ENCODE results near the gene ABCA2.

DNA sequence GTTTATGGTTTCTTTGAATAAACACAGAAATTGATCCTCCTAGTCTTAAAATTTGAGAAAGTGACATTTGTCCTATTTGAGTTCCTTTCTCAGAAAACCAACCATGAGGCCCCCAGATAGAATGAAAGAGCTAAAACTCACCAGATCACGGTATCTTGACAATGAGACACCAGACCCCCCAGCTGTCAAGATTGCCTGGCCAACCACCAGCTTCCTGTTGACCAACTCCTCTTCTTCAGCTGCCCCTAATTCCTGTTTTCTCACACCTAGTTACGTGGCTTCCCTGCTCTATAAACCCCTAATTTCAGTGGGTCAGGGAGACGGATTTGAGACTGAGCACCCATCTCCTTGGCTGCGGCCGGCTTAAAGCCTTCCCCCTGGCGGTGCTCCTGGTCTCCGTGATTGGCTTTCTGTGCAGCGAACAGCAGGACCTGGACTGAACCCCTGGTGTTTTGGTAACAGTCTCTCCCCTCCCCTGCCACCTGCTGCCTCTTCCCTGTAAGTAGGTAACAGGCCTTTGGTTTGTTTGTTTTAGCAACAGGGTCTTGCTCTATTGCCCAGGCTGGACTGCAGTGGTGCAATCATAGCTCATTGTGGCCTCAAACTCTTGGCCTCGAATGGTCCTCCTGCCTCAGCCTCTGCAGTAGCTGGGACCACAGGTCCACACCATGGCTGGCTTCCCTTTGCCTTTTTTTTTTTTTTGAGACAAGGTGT is 30.6 kb upstream of the ABCA2 start:
- TF ChIP-seq, protein P1, sequence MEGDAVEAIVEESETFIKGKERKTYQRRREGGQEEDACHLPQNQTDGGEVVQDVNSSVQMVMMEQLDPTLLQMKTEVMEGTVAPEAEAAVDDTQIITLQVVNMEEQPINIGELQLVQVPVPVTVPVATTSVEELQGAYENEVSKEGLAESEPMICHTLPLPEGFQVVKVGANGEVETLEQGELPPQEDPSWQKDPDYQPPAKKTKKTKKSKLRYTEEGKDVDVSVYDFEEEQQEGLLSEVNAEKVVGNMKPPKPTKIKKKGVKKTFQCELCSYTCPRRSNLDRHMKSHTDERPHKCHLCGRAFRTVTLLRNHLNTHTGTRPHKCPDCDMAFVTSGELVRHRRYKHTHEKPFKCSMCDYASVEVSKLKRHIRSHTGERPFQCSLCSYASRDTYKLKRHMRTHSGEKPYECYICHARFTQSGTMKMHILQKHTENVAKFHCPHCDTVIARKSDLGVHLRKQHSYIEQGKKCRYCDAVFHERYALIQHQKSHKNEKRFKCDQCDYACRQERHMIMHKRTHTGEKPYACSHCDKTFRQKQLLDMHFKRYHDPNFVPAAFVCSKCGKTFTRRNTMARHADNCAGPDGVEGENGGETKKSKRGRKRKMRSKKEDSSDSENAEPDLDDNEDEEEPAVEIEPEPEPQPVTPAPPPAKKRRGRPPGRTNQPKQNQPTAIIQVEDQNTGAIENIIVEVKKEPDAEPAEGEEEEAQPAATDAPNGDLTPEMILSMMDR (IDR thresholded peaks at IDR 0.05) = no peak
- no peak for TF ChIP-seq REST (IDR thresholded peaks at IDR 0.05; ENCODE audit: insufficient read depth in 1 of 2, low read depth in 2 of 2, low read length in 1 of 2)
